T-helper 2 cell treated with Interferon-gamma antibody and Interleukin-4, amounts not matched to agents 100 ng/mL and 5 ng/mL, for 36 hours (primary cell): ENCODE measurements around the gene SLC25A53. TPM values are rescaled to one million over a fixed set of nuclear protein-coding genes. Genes with fewer than 3 reads are reported as not detected.

Experiments used
- intact Hi-C: fragments of 100-400 bp; cut with micrococcal nuclease; formaldehyde crosslinking; loops from one replicate; pipeline ENCODE4 v1.15.1; 2023
- total RNA-seq: library from RNA; stranded (reverse); gene quantifications from 2 replicates; pipeline ENCODE4 v1.2.3, GENCODE V29; 2022

Gene SLC25A53
- 4.4 and 6.5 TPM in 2 replicates for total RNA-seq

GRCh38 chrX:104156630-104157529 is at the start of gene SLC25A53:
SLC25A53 (minus strand) TSS chrX:104157009; CDS start chrX:104105257, 51,752 bp downstream.
- intact Hi-C loops, result loop anchor here (1.0 kb wide), 3 partner anchors 9 to 470 kb away; partner anchors contain the start of gene FAM199X

- intact Hi-C loops, result no loop called here
Observed at GRCh38 chrX:104205548-104205947, 48.7 kb upstream of the SLC25A53 start.

DNA sequence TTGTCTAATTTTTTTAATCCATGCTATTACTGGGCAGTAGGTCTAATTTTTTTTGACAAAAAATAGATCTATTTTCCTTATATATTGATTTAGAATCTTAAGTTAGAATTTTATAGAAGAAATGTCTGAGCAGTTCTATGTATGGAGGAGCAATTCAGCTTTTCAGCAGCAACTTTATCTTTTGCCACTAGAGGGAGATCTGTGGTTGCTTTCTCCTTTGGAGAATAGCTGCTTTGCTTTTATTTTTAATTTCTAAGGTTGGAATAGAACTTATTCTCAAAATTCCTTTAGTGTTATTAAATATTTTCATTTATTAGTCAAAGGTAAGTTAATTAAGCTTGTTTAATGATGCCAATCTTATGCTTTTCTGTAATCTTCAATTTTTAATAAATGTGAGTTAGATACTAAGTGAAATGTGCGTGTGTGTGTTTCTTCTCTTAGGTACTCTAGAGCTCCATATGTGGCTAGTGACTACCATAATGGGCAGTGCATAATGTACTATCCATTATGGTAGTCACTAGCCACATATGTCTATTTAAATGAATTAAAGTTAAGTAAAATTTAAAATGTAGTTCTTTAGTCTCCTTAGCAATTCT is 38.8 kb upstream of the SLC25A53 start:
- intact Hi-C loops, result loop anchor here (5.0 kb wide), 1 partner anchor 77 kb away; no protein-coding TSS in a partner anchor

DNA sequence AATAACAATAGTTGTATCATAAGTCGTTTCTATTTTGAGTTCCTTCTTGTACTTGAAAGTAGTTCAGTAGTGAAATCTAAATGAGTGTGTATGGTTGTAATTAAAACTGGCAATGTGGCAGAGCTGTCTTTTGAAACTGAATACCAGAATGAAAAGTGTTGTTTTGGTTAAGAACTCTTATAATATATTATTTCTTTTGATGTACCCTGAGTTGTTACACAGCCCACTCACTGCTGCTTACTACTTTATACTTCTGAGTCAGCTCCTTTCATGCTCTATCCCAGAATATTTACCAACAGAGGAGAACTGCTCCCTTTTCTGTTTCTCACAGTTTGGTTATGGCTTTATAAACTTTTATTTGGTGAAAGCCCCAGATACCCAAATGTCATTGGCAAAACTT is 38.2 kb upstream of the SLC25A53 start:
- intact Hi-C loops, result loop anchor here (5.0 kb wide), 1 partner anchor 77 kb away; no protein-coding TSS in a partner anchor

DNA sequence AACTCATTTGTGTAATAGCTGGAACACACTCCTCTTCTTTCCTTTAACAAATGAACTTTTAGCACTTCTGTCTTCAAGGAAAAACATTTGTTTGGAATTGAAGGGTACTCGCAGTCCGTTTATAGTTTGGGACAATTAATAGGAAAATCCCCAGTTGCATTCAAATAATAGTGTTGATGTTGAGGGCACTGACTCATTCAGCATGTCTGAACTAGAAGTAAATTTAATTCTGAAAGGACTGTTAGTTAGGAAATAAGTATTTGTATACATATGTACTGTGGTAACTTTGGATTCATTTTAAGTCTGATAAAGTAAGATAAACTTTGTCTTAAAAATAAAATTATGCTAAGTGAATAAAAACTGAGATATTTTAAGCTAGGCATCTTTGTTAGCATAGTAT is 36.7 kb upstream of the SLC25A53 start:
- intact Hi-C loops, result no loop called here

GRCh38 chrX:104189837-104190236 is 33.0 kb upstream of the SLC25A53 start:
- intact Hi-C loops, result no loop called here

DNA sequence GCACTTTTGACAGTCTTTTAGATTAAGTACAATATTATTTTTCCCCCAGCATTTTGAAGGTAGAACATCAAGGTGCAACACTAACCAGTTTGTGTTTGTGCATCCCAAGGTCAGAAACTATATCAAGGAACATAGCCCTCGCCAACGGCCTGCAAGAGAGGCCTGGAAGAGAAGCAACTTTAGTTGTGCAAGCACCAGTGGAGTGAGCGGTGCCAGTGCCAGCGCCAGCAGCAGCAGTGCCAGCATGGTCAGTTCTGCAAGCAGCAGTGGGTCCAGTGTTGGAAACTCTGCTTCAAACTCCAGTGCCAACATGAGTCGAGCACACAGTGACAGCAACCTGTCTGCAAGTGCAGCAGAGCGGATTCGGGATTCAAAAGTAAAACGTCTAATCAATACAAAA is 31.1 kb upstream of the SLC25A53 start:
- intact Hi-C loops, result no loop called here

DNA sequence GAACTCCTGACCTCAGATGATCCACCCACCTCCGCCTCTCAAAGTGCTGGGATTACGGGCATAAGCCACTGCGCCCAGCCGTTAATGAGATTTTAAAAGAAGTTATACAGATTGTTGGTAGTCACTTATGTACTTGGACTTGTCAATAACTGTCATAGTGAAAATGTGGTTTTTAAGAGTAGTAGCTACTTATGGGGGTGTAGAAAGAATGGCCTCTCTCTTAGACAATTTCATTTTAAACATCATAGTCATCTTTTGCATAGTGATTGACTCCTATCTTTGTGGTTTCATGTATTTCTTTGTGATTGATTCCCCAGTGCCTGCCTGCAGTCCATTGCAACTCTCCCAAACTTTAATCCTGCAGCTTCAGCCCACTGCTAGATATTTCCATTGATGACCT is 26.9 kb upstream of the SLC25A53 start:
- intact Hi-C loops, result no loop called here

DNA sequence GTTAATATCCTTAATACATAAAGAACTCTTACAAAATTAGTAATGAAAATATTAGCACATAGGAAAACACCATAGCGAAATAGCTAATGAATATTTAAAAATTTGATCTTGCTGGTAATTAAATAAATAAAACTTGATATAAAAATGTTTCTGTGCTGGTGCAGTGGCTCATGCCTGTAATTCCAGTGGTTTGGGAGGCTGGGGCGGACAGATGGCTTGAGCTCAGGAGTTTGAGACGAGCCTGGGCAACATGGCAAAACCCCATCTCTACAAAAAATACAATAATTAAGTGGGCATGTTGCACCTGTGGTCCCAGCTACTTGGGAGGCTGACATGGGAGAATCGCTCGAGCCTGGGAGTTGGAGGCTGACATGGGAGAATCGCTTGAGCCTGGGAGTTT is 17.0 kb upstream of the SLC25A53 start:
- intact Hi-C loops, result no loop called here

- intact Hi-C loops, result no loop called here
Observed at GRCh38 chrX:104172788-104173187, 16.0 kb upstream of the SLC25A53 start.

GRCh38 chrX:104172121-104172520 is 15.3 kb upstream of the SLC25A53 start:
- intact Hi-C loops, result no loop called here

GRCh38 chrX:104168127-104168526 is 11.3 kb upstream of the SLC25A53 start:
- intact Hi-C loops, result no loop called here

GRCh38 chrX:104166735-104167436 is 10.1 kb upstream of the SLC25A53 start:
- intact Hi-C loops, result loop anchor here (1.0 kb wide), 2 partner anchors 11 to 480 kb away; no protein-coding TSS in a partner anchor

DNA sequence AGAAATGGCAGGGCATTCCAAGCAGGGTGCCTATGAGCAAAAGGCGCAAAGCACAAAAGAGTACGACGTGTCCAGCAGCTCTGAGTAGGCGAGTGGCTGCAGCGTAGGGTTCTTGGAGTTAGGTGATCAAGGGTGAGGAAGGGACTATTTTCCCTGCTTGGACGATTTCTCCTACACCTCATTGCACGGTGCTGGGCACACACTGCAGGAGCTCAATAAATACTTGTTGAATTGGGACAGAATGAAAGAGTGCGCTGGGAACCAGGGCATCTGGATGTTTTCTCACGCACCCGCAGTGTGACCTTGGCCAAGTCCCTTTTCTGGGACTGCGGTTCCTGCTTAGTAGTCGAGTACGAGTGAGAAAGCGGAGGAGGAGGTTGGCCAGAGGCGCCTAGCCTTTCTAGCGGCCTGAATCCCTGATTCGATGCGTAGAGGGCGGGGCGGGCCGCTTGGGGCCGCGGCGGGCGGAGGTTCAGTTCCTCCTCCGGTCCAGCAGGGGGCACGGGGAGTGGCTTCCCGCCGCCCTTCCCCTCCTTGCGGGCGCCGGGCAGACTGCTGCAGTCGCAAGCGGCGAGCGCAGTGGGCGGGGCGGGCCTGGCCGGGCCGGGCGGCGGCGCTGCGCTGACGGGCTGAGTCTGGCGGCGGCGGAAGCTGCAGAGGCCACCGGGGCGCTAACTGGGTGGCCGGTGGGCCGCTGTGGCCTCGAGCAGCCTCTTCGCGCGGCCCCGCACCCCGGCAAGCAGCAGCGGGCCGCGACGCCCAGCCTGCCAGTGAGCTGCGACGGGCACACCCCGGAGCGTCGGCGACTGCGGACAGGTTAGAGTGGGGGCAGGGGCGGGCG is 9.3 kb upstream of the SLC25A53 start, which contains the start of gene FAM199X:
Gene FAM199X, plus strand, starts transcription at position 560 of the 841 bp plus-strand sequence. CDS start 333 bp downstream, outside the sequence.
- intact Hi-C loops, result loop anchor here (1.0 kb wide), 2 partner anchors 10 to 479 kb away; no protein-coding TSS in a partner anchor

DNA sequence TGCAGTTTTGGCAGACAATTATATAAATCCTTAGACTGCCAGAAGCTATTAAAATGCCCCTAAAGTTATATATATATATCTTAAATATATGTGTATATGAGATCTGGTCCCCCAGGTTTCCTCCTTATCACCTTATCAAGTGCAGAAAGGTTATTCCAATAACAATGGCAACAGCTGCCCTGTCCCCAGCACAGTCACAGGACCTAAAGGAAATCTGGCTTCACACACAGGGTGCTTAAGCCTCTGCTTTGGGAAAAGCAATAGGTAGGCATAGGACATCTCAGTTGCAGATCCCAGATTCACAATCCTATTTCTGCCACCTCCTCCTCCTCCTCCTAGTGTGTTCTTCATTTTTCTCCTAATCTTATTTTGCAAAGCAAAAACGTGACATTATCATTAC is 5.8 kb downstream of the SLC25A53 start:
- intact Hi-C loops, result no loop called here

- intact Hi-C loops, result no loop called here
Observed at GRCh38 chrX:104141087-104141760, 15.6 kb downstream of the SLC25A53 start.

DNA sequence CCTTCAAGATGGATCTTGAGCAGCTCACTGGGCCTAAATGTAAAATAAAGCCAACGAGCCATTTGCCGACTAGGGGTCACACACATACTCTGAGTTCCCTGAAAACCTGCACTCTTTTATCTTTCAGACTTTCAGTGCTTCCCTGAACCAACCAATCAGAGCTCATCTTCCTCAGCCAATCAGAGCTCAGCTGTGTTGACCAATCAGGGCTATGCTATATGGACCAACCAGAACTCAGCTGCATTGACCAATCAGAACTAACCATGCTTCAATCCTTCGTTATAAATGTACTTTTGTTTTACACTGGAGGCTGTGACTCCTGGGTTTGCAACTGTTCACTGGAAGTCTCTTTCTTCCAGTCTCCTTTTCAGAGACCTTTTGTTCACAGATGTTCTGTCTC is 19.3 kb downstream of the SLC25A53 start:
- intact Hi-C loops, result loop anchor here (1.0 kb wide), 1 partner anchor 292 kb away; no protein-coding TSS in a partner anchor

- intact Hi-C loops, result loop anchor here (1.0 kb wide), 2 partner anchors 38 to 291 kb away; no protein-coding TSS in a partner anchor
Observed at GRCh38 chrX:104136241-104137019, 20.4 kb downstream of the SLC25A53 start.

- intact Hi-C loops, result loop anchor here (1.0 kb wide), 1 partner anchor 37 kb away; no protein-coding TSS in a partner anchor
Observed at GRCh38 chrX:104135677-104136076, 21.1 kb downstream of the SLC25A53 start.
